SK-N-MC (cell line): ENCODE data around the gene TP53RK.

Experiments used
- EZH2 ChIP-seq: fragments of 200-600 bp; sonication (generic); IDR thresholded peaks from one replicate; pipeline ENCODE4 v1.6.1; 2017; ENCODE audit warnings: antibody characterized with exemption
- POLR2AphosphoS5 ChIP-seq: IDR thresholded peaks from 2 replicates; pipeline ENCODE4 v1.6.1; 2012; ENCODE audit warnings: mild to moderate bottlenecking, low read depth, low read length, borderline replicate concordance

- TF ChIP-seq EZH2 (no peak), POLR2AphosphoS5 (no peak)
Measured at GRCh38 chr20:46683668-46683938, 5.6 kb downstream of the TP53RK start.
